ENCODE results near the gene ZBTB11. TPM values are rescaled to one million over a fixed set of nuclear protein-coding genes. Genes with fewer than 3 reads are reported as not detected.

ZBTB11 gene
- total RNA-seq, 1 experiment from 2014 or later = 20.4 TPM

GRCh38 chr3:101667844-101668243 is 9.1 kb downstream of the ZBTB11 start:
- H3K27ac ChIP-seq (ENCODE audit: low read depth, low read length) = no peak overlapping the region
- H3K4me3 ChIP-seq (replicated peaks in 1 of 2; ENCODE audit: low read depth in 1 of 2, low read length in 2 of 2) = no peak overlapping the region
- no peak for DNase-seq (ENCODE audit: low read depth, low spot score)
- peaks cover 18 to 30% of the 10 kb centered on the region in 2 experiments; a peak in 3 of 4 replicates for H3K36me3 ChIP-seq (ENCODE audit: control insufficient read depth in 1 of 2, insufficient read depth in 2 of 2, low read length in 2 of 2)
- ChIA-PET RAD21 (ENCODE audit: low non-redundant PET in 1 of 2, low total read pairs in 2 of 2, uncharacterized antibody in 2 of 2, unreplicated experiment in 2 of 2) (no interaction called here), POLR2A (no interaction called here), CTCF (no interaction called here)
- no peaks in the 10 kb centered on the region for H3K4me1 ChIP-seq (ENCODE audit: control insufficient read depth in 1 of 2, insufficient read depth in 2 of 2, low read length in 2 of 2)
- ATAC-seq = no peak
- intact Hi-C loops (cut with micrococcal nuclease) = no loop called here
- no peak overlapping the region for H3K9ac ChIP-seq (ENCODE audit: low read length)
- no peak overlapping the region for H2AFZ ChIP-seq (ENCODE audit: low read depth, low read length, poor library complexity, severe bottlenecking)
- H3K79me2 ChIP-seq (ENCODE audit: insufficient read depth, low read length) = peaks cover 46% of the 10 kb centered on the region
- H3K9me3 ChIP-seq (ENCODE audit: control insufficient read depth in 1 of 2, insufficient read depth in 1 of 2, low read depth in 1 of 2, low read length in 2 of 2) = no peaks in the 10 kb centered on the region
- TF ChIP-seq CTCF (IDR thresholded peaks at IDR 0.05 in 2 of 3, conservative IDR thresholded peaks at IDR 0.05 in 1 of 3; ENCODE audit: borderline replicate concordance in 1 of 3, insufficient read depth in 1 of 3, low read depth in 2 of 3, low read length in 2 of 3) = no peak
- TF ChIP-seq ZFX (IDR thresholded peaks at IDR 0.05) = no peak
- TF ChIP-seq ATF3 (IDR thresholded peaks at IDR 0.05) = no peak
- TF ChIP-seq ZNF274 (IDR thresholded peaks at IDR 0.05; ENCODE audit: low read depth, low read length) = no peak
- no peak for TF ChIP-seq POLR2A (IDR thresholded peaks at IDR 0.05; ENCODE audit: borderline replicate concordance, extremely low read depth, insufficient read depth, insufficient read length)
- TF ChIP-seq SRF (IDR thresholded peaks at IDR 0.05; ENCODE audit: low read depth) = no peak
- no peak for TF ChIP-seq EGR1 (IDR thresholded peaks at IDR 0.05; ENCODE audit: low read depth)
- TF ChIP-seq RAD21 (IDR thresholded peaks at IDR 0.05; ENCODE audit: low read depth) = no peak
- no peak for TF ChIP-seq REST (IDR thresholded peaks at IDR 0.05; ENCODE audit: low read depth)
- TF ChIP-seq EZH2phosphoT487 (IDR thresholded peaks at IDR 0.05; ENCODE audit: borderline replicate concordance) = no peak
- no peak for TF ChIP-seq MAX (IDR thresholded peaks at IDR 0.05)
- TF ChIP-seq FOSL1 (IDR thresholded peaks at IDR 0.05; ENCODE audit: low read depth) = no peak
- no peak for TF ChIP-seq JUND (IDR thresholded peaks at IDR 0.05)
- TF ChIP-seq SP1 (IDR thresholded peaks at IDR 0.05; ENCODE audit: low read depth) = no peak
- no peak for TF ChIP-seq YY1 (IDR thresholded peaks at IDR 0.05; ENCODE audit: extremely low read depth, insufficient replicate concordance, low read depth, low read length)
- TF ChIP-seq CBX3 (IDR thresholded peaks at IDR 0.05; ENCODE audit: low read depth) = no peak
- no peak for TF ChIP-seq EZH2 (IDR thresholded peaks at IDR 0.05)
- no peak for TF ChIP-seq ELF1 (IDR thresholded peaks at IDR 0.05; ENCODE audit: borderline replicate concordance, low read depth)
- no peak for TF ChIP-seq SIN3A (IDR thresholded peaks at IDR 0.05; ENCODE audit: low read depth)
- no peak for TF ChIP-seq TCF7L2 (IDR thresholded peaks at IDR 0.05; ENCODE audit: borderline replicate concordance, extremely low read depth, insufficient read depth, insufficient read length)
- H3K4me2 ChIP-seq (ENCODE audit: low read length) = no peak overlapping the region
- H4K20me1 ChIP-seq (ENCODE audit: insufficient read depth) = no peaks in the 10 kb centered on the region; the same call in 1 of the 2 replicates
- no TSS peak for BruUV-seq (replicated peaks)
- H3K9me2 ChIP-seq (ENCODE audit: insufficient read depth) = no peaks in the 10 kb centered on the region
- no peaks in the 10 kb centered on the region for H3K27me3 ChIP-seq (ENCODE audit: insufficient read depth, low read length)
